ENCODE data around the gene SAMD1. TPM values are rescaled to one million over a fixed set of nuclear protein-coding genes. Genes with fewer than 3 reads are reported as not detected.

SAMD1 gene
- total RNA-seq, 1 experiment from 2014 or later, result 12.9 TPM

GRCh38 chr19:14094854-14095253 lies 4.3 kb upstream of the SAMD1 start:
- CTCF ChIA-PET, result interaction anchor here (0.9 to 1.9 kb wide), 2 partner anchors 20 to 306 kb away, joined by 3 to 11 read pairs; no protein-coding TSS in a partner anchor
- POLR2A ChIA-PET, result interaction anchor here (1.7 kb wide), 1 partner anchor 21 kb away, joined by 4 read pairs; no protein-coding TSS in a partner anchor
- no peak for DNase-seq (ENCODE audit: unreplicated experiment)
- Mint-ChIP-seq H3K9me3 (ENCODE audit: unreplicated experiment) (no peaks in the 10 kb centered on the region), H3K36me3 (ENCODE audit: insufficient read depth, unreplicated experiment) (peaks cover 25% of the 10 kb centered on the region), H3K27me3 (ENCODE audit: insufficient read depth, unreplicated experiment) (no peaks in the 10 kb centered on the region), H3K4me3 (ENCODE audit: unreplicated experiment) (no peak overlapping the region), H3K27ac (ENCODE audit: low read depth, unreplicated experiment) (no peak overlapping the region), H3K4me1 (ENCODE audit: insufficient read depth, unreplicated experiment) (peaks cover 6% of the 10 kb centered on the region)
- intact Hi-C loops (cut with micrococcal nuclease), result no loop called here
- TF ChIP-seq, protein P1, sequence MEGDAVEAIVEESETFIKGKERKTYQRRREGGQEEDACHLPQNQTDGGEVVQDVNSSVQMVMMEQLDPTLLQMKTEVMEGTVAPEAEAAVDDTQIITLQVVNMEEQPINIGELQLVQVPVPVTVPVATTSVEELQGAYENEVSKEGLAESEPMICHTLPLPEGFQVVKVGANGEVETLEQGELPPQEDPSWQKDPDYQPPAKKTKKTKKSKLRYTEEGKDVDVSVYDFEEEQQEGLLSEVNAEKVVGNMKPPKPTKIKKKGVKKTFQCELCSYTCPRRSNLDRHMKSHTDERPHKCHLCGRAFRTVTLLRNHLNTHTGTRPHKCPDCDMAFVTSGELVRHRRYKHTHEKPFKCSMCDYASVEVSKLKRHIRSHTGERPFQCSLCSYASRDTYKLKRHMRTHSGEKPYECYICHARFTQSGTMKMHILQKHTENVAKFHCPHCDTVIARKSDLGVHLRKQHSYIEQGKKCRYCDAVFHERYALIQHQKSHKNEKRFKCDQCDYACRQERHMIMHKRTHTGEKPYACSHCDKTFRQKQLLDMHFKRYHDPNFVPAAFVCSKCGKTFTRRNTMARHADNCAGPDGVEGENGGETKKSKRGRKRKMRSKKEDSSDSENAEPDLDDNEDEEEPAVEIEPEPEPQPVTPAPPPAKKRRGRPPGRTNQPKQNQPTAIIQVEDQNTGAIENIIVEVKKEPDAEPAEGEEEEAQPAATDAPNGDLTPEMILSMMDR (IDR thresholded peaks at IDR 0.05; ENCODE audit: unreplicated experiment), result no peak
- BruUV-seq (replicated peaks), result no TSS peak

DNA sequence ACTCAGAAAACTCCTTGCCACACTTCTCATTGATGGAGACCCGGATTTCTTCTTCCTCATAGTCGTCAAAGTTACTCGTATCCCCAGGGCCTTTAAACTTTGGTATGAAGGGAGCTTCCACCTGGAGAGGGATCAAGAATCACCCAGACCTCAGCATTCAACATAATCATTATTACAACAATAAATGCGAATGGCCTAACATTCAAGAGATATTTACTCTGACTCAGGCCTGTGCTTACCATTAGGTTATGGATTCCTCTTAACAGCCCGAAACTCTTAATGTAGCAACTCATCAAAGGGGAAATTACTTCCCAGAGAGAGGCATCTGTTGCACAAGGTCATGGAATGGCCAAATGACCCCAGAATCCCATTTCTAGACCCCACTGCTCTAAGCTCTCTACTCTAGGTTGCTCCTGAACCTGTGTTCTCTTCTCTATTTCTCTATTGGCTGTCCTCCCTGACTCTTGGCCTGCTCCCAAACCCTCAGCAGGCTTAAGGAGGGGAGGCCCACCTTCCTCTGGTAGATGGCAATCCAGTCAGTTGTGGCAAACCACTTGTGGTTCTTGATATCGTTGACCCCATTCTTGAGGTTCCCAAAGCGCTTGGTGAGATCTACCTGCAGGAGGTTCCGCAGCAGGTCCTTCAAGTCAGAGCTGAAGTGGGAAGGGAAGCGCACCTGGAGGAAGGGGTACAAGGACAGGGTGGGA lies 2.7 kb upstream of the SAMD1 start:
- Mint-ChIP-seq H3K4me1 (ENCODE audit: insufficient read depth, unreplicated experiment) (peaks cover 12% of the 10 kb centered on the region), H3K27ac (ENCODE audit: low read depth, unreplicated experiment) (no peak overlapping the region), H3K4me3 (ENCODE audit: unreplicated experiment) (no peak overlapping the region), H3K9me3 (ENCODE audit: unreplicated experiment) (no peaks in the 10 kb centered on the region), H3K27me3 (ENCODE audit: insufficient read depth, unreplicated experiment) (no peaks in the 10 kb centered on the region), H3K36me3 (ENCODE audit: insufficient read depth, unreplicated experiment) (peaks cover 25% of the 10 kb centered on the region)
- ChIA-PET POLR2A (interaction anchor here (0.6 to 2.9 kb wide), 2 partner anchors 12 to 25 kb away, joined by 5 to 11 read pairs; partner anchors contain the start of gene PRKACA), CTCF (interaction anchor here (0.6 to 1.1 kb wide), 3 partner anchors 23 to 256 kb away, joined by 3 to 5 read pairs (median 3); no protein-coding TSS in a partner anchor)
- intact Hi-C loops (cut with micrococcal nuclease), result no loop called here
- TF ChIP-seq, protein P1 (IDR thresholded peaks at IDR 0.05; ENCODE audit: unreplicated experiment), result no peak
- no peak for DNase-seq (ENCODE audit: unreplicated experiment)
- no TSS peak for BruUV-seq (replicated peaks)

GRCh38 chr19:14091813-14092462 lies 1.4 kb upstream of the SAMD1 start:
- H3K9me3 Mint-ChIP-seq (ENCODE audit: unreplicated experiment), result no peaks in the 10 kb centered on the region

More at GRCh38 chr19:14091813-14092462, 1.4 kb upstream of the SAMD1 start:
- CTCF ChIA-PET, result interaction anchor here (0.8 to 1.1 kb wide), 2 partner anchors 24 to 43 kb away, joined by 3 to 4 read pairs; no protein-coding TSS in a partner anchor
- intact Hi-C loops (cut with micrococcal nuclease), result no loop called here
- peak overlapping the region; percentile 78 for H3K4me3 Mint-ChIP-seq (ENCODE audit: unreplicated experiment)
- H3K36me3 Mint-ChIP-seq (ENCODE audit: insufficient read depth, unreplicated experiment), result peaks cover 27% of the 10 kb centered on the region
- BruUV-seq (replicated peaks), result TSS peak; percentile 74
- no peaks in the 10 kb centered on the region for H3K27me3 Mint-ChIP-seq (ENCODE audit: insufficient read depth, unreplicated experiment)
- no peak overlapping the region for H3K27ac Mint-ChIP-seq (ENCODE audit: low read depth, unreplicated experiment)
- H3K4me1 Mint-ChIP-seq (ENCODE audit: insufficient read depth, unreplicated experiment), result peaks cover 12% of the 10 kb centered on the region
- TF ChIP-seq, protein P1 (IDR thresholded peaks at IDR 0.05; ENCODE audit: unreplicated experiment), result no peak
- POLR2A ChIA-PET, result interaction anchor here (0.6 to 2.9 kb wide), 4 partner anchors 11 to 44 kb away, joined by 3 to 11 read pairs (median 3); partner anchors contain the start of gene PRKACA
- DNase-seq (ENCODE audit: unreplicated experiment), result no peak

All from MCF 10A (cell line).